Sigmoid colon (tissue), 7 donors: Measurements from ENCODE around the gene CSTB. TPM values are rescaled to one million over a fixed set of nuclear protein-coding genes. Genes with fewer than 3 reads are reported as not detected.
"Not testable (repeated sequence)": the region's sequence is repeated elsewhere in the genome, so short reads cannot be mapped to it uniquely, and the experiment has no call there.

ENCODE experiments used
- DNase-seq: peaks from one replicate; pipeline ENCODE4 v3.0.0-alpha.2; 2019
- H3K27ac ChIP-seq, 4 donors: fragments of 200-600 bp; sonication (generic); one replicate each; pipeline ENCODE4 v1.5.1; 2016 to 2019; ENCODE audit warnings: mild to moderate bottlenecking in 1 of 4
- H3K27me3 ChIP-seq, 3 donors: fragments of 200-600 bp; sonication (generic); one replicate each; pipeline ENCODE4 v1.5.1; 2019; ENCODE audit warnings: mild to moderate bottlenecking in 1 of 3
- H3K36me3 ChIP-seq, 4 donors: fragments of 200-600 bp; sonication (generic); one replicate each; pipeline ENCODE4 v1.5.1; 2016 to 2019
- H3K4me1 ChIP-seq, 4 donors: fragments of 200-600 bp; sonication (generic); one replicate each; pipeline ENCODE4 v1.5.1; 2017 to 2019
- H3K4me3 ChIP-seq, 4 donors: fragments of 200-600 bp; sonication (generic); one replicate each; pipeline ENCODE4 v1.5.1; 2017 to 2019; ENCODE audit warnings: mild to moderate bottlenecking in 2 of 4, moderate library complexity in 1 of 4
- H3K9me3 ChIP-seq, 4 donors: fragments of 200-600 bp in 3 of 4; sonication (generic) in 3 of 4; one replicate each; pipeline versions ENCODE4 v1.5.1 to v1.6.1; 2013 to 2019
- EP300 ChIP-seq, 4 donors: sonication (generic); formaldehyde crosslinking; IDR thresholded peaks; one replicate each; pipeline ENCODE4 v1.6.1; 2017; ENCODE audit warnings: antibody characterized with exemption in 4 of 4
- POLR2A ChIP-seq, 2 donors: fragments of 450-650 bp; IDR thresholded peaks; one replicate each; pipeline ENCODE4 v1.6.1; 2016; ENCODE audit warnings: antibody characterized with exemption in 2 of 2, mild to moderate bottlenecking in 2 of 2, moderate library complexity in 2 of 2
- POLR2AphosphoS5 ChIP-seq, 4 donors: sonication (generic); formaldehyde crosslinking; IDR thresholded peaks; one replicate each; pipeline ENCODE4 v1.6.1; 2017; ENCODE audit warnings: antibody characterized with exemption in 4 of 4
- WGBS, 2 donors: extraction: QIAGEN DNeasy Blood & Tissue Kit; methylation state at CpG; one replicate each; pipeline ENCODE4 v1.1.7; 2013; 5-methylcytosine and 5-hydroxymethylcytosine counted together
- intact Hi-C: fragments of 100-400 bp; cut with DNase I; formaldehyde crosslinking; loops from one replicate; pipeline ENCODE4 v1.15.1; 2023
- polyA plus RNA-seq, 3 donors: library from polyadenylated mRNA; stranded (reverse); fragments of 200-250 nt; gene quantifications; one replicate each; pipeline ENCODE4 v1.2.3, GENCODE V29; 2013
- total RNA-seq, 4 donors: library from RNA; depleted of rRNA; stranded (reverse); fragments of >200 nt; gene quantifications; one replicate each; pipeline ENCODE4 v1.1.0, GENCODE V29; 2016
- TF ChIP-seq, protein P1 (sequence below), 4 experiments: fragments of 450-650 bp in 3 of 4; fragments of 200-600 bp in 1 of 4; IDR thresholded peaks; one replicate each; pipeline ENCODE4 v1.5.1; 2016 to 2019; ENCODE audit warnings: antibody characterized with exemption in 4 of 4, mild to moderate bottlenecking in 3 of 4, moderate library complexity in 2 of 4
- donor health status: healthy with polysubstance abuse.
- donor health status: Bipolar disorder and iron deficiency.
- donor health status: healthy.

CSTB gene, protein sequence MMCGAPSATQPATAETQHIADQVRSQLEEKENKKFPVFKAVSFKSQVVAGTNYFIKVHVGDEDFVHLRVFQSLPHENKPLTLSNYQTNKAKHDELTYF
- total RNA-seq (1 to 10 TPM; 7.1 to 9.7 (median 7.8) TPM), polyA plus RNA-seq (100 to 1,000 TPM in 2 of 3 donors, 10 to 100 TPM in 1; 76.0 to 167 (median 101) TPM)

DNA sequence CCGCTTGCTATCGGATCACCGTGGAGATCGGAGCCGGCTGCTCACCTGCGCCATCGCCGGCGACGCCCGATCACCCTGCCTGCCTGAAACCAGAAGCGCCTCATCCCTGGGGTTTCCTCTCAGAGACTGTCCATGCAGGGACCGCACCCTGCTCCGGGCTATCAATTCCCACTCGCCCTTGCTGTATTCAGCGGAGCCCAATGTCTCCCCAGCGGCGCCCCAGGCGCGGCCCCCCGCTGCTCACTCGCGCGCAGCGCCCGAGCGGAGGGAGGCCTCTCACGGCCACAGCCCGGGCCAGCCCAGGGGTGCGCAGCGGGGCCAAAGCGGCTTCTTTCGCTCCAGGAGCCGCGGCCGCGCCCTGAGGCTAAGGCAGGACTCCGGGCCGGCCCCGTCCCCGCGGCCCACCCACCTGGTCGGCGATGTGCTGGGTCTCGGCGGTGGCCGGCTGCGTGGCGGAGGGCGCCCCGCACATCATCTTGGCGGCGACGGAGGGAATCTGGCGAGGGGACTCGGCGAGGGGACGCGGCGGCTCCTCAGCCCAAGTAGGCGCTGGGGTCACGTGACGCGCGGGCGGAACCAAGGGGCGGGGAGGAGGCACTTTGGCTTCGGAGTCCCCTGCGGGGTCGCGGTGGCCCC is at the start of gene CSTB:
Gene CSTB (minus strand): TSS at position 514 of the 636 bp plus-strand sequence. CDS start 39 bp downstream, at position 475.
- intact Hi-C loops = loop anchor here (2.0 kb wide), 2 partner anchors 47 to 57 kb away; partner anchors contain the start of gene PDXK
- Histone ChIP-seq H3K36me3 (peaks cover 9 to 22% (median 14%) of the 10 kb centered on the region in 4 donors), H3K4me1 (peaks cover 0 to 21% (median 13%) of the 10 kb centered on the region in 4 donors), H3K9me3 (no peaks in the 10 kb centered on the region), H3K27me3 (no peaks in the 10 kb centered on the region), H3K4me3 (peak within 1 kb of the TSS; percentile 50 to 97 (median 80)), H3K27ac (peak within 1 kb of the TSS; percentile 82 to 93 (median 91))
- 0 to 1% methylated on average over 71 of the region's 71 CpGs for WGBS, 2 donors
- DNase-seq = peak; percentile 90
- TF ChIP-seq POLR2A (IDR thresholded peaks at IDR 0.05) (peak; percentile 36 to 39), POLR2AphosphoS5 (IDR thresholded peaks at IDR 0.05) (peak; percentile 88 to 95 (median 90)), EP300 (IDR thresholded peaks at IDR 0.05) (no peak)
- TF ChIP-seq, protein P1, sequence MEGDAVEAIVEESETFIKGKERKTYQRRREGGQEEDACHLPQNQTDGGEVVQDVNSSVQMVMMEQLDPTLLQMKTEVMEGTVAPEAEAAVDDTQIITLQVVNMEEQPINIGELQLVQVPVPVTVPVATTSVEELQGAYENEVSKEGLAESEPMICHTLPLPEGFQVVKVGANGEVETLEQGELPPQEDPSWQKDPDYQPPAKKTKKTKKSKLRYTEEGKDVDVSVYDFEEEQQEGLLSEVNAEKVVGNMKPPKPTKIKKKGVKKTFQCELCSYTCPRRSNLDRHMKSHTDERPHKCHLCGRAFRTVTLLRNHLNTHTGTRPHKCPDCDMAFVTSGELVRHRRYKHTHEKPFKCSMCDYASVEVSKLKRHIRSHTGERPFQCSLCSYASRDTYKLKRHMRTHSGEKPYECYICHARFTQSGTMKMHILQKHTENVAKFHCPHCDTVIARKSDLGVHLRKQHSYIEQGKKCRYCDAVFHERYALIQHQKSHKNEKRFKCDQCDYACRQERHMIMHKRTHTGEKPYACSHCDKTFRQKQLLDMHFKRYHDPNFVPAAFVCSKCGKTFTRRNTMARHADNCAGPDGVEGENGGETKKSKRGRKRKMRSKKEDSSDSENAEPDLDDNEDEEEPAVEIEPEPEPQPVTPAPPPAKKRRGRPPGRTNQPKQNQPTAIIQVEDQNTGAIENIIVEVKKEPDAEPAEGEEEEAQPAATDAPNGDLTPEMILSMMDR (IDR thresholded peaks at IDR 0.05) = no peak

DNA sequence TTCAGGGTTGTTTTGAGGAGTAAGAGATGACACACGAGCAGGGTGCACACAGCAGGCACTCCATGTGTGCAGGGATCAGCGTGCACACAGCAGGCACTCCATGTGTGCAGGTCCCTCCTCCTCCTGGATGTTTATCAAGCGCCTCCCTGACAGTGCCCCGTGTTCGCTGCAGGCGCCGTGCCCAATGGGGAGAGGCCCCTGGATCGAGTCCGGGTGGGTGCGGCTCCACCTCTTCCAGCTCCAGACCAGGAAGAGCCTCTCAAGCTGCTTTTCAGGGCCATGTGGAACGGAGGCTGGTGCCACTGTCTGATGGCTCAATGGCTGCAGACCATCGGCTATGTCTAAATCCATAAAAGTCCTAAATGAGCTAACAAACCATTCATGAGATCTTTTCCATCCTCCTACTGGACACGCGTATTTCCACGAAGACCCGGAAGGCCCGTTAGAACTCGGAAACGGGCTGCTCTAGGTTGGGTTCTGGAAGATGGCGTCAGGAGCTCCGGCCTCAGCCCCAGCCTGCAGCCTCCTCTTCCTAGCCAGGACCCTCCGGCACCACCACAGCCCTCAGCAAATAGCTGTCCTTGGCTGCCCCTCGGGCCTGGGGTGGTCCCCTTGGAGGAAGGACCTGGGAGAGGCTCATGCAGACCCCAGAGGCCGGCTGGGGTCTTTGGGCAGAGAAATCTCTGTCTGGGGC is 49.3 kb upstream of the CSTB start:
- Histone ChIP-seq H3K36me3 (no peaks in the 10 kb centered on the region), H3K4me3 (no peak overlapping the region), H3K27me3 (peaks cover 0 to 27% (median 6%) of the 10 kb centered on the region in 3 donors), H3K9me3 (no peaks in the 10 kb centered on the region), H3K4me1 (peaks cover 0 to 5% (median 2%) of the 10 kb centered on the region in 4 donors), H3K27ac (no peak overlapping the region)
- WGBS, 2 donors = 54 to 84% methylated on average over 24 of the region's 24 CpGs
- TF ChIP-seq POLR2A (IDR thresholded peaks at IDR 0.05) (no peak), EP300 (IDR thresholded peaks at IDR 0.05) (no peak), POLR2AphosphoS5 (IDR thresholded peaks at IDR 0.05) (no peak)
- TF ChIP-seq, protein P1 (IDR thresholded peaks at IDR 0.05) = no peak
- intact Hi-C loops = no loop called here
- DNase-seq = peak; percentile 48

DNA sequence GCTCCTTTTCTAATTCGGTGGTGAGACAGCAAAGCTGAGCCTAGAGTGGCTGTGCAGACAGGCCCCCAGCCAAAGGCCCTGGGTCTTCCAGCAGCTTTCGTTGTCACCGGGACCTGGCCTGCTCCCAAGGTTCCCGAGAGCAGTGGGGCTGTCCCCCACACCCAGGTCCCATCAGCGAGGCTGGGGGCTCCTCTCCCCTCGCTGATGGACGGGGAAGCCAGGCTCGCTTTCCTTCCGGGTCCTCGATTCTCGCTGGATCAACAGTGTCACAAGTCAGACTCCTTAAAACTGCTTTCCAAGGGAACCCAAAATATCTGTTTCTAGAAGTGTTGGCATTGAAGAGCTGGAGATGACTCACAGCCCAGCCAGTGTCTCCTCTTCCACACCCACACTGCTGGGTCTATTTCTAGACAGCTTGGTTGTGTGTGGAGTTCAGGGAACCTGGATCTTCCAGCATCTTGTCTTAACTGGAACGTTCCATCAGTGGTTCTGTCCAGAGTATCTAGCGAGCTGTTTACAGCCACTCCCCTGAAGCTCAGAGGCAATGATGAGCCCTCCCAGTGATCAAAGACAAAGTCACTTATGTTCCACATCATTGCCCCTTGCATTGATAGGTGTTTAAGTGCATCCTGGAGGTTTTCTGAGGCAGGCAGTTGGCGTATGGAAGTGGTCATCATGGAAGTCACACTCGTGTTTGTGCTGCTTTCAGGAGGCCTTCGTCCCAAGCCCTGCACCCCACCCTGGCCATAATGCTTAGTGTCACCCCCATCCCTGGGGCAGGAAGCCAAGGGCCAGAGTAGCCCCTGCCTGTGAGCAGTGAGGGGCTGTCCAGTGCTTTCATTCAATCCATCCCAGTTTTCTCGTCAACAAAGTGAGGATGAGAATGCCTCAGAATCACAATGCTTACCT is 48.5 kb upstream of the CSTB start:
- 82 to 83% methylated on average over 17 of the region's 17 CpGs for WGBS, 2 donors
- intact Hi-C loops = no loop called here
- H3K27me3 ChIP-seq = peaks cover 0 to 20% (median 6%) of the 10 kb centered on the region in 3 donors
- H3K4me1 ChIP-seq = peaks cover 0 to 5% (median 2%) of the 10 kb centered on the region in 4 donors
- H3K4me3 ChIP-seq = no peak overlapping the region
- no peaks in the 10 kb centered on the region for H3K9me3 ChIP-seq
- TF ChIP-seq POLR2A (IDR thresholded peaks at IDR 0.05) = no peak
- no peak for TF ChIP-seq POLR2AphosphoS5 (IDR thresholded peaks at IDR 0.05)
- TF ChIP-seq, protein P1 (IDR thresholded peaks at IDR 0.05) = no peak
- TF ChIP-seq EP300 (IDR thresholded peaks at IDR 0.05) = no peak
- H3K36me3 ChIP-seq = no peaks in the 10 kb centered on the region
- no peak overlapping the region for H3K27ac ChIP-seq
- DNase-seq = peak; percentile 51

DNA sequence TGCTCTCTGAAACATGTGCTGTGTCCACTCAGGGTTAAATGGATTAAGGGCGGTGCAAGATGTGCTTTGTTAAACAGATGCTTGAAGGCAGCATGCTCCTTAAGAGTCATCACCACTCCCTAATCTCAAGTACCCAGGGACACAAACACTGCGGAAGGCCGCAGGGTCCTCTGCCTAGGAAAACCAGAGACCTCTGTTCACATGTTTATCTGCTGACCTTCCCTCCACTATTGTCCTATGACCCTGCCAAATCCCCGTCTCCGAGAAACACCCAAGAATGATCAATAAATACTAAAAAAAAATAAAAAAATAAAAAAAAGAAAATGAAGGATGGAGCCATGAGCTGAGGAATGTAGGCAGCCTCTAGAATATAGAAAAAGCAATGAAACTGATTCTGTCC is 46.6 kb upstream of the CSTB start:
- H3K9me3 ChIP-seq, DNase-seq, H3K27ac ChIP-seq, H3K4me1 ChIP-seq, intact Hi-C loops, H3K4me3 ChIP-seq, H3K36me3 ChIP-seq: not testable (repeated sequence)
- WGBS, 2 donors = 90 to 91% methylated on average over 2 of the region's 5 CpGs
- peaks cover 0 to 15% (median 6%) of the 10 kb centered on the region in 3 donors for H3K27me3 ChIP-seq

DNA sequence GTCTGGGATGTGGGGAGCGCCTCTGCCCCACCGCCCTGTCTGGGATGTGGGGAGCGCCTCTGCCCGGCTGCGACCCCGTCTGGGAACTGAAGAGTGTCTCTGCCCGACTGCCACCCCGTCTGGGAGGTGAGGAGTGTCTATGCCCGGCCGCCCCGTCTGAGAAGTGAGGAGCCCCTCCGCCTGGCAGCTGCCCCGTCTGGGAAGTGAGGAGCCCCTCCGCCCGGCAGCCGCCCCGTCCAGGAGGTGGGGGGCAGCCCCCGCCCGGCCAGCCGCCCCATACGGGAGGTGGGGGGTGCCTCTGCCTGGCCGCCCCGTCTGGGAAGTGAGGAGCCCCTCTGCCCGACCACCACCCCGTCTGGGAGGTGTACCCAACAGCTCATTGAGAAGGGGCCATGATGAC is 46.1 kb upstream of the CSTB start:
- peaks cover 0 to 13% (median 6%) of the 10 kb centered on the region in 3 donors for H3K27me3 ChIP-seq
- H3K36me3 ChIP-seq, H3K9me3 ChIP-seq, H3K4me1 ChIP-seq, H3K4me3 ChIP-seq, intact Hi-C loops, H3K27ac ChIP-seq: not testable (repeated sequence)
- WGBS, 2 donors = 94 to 97% methylated on average over 25 of the region's 25 CpGs
- DNase-seq = peak; percentile 43
